Right ventricle myocardium superior (tissue), 1 donor: ENCODE data around the gene CPD. TPM values are rescaled to one million over a fixed set of nuclear protein-coding genes. Genes with fewer than 3 reads are reported as not detected.
A peak's percentile ranks its signal among the peaks of the same experiment; 100 is the strongest.

Experiments
- ATAC-seq: fragments of 200-7000 bp; cut with Tn5 transposase; one replicate; pipeline ENCODE4 v1.9.1; 2020; ENCODE audit warnings: mild to moderate bottlenecking; ENCODE audit not compliant: poor library complexity
- DNase-seq: peaks from one replicate; pipeline ENCODE4 v3.0.0-alpha.2; 2020
- intact Hi-C: fragments of 100-400 bp; cut with DNase I; formaldehyde crosslinking; loops from one replicate; pipeline ENCODE4 v1.11.2; 2022
- total RNA-seq: library from RNA; stranded (reverse); fragmentation: NEBNext Ultra II Directional; extraction: Animal tissue kit (Norgen Biotek cat#: 25700); gene quantifications from one replicate; pipeline ENCODE4 v1.2.1, GENCODE V29; 2021
- donor health status: DM: no; HTN: yes; CAD: no; lungs with severe emphysema.

The CPD gene
- total RNA-seq, 1 donor from 2014 or later = 16.1 TPM

GRCh38 chr17:30378241-30378824 lies 394 bp upstream of the CPD start:
- ATAC-seq (peak; percentile 31), DNase-seq (no peak)
- intact Hi-C loops = loop anchor here (5.0 kb wide), 1 partner anchor 36 kb away; no protein-coding TSS in a partner anchor

DNA sequence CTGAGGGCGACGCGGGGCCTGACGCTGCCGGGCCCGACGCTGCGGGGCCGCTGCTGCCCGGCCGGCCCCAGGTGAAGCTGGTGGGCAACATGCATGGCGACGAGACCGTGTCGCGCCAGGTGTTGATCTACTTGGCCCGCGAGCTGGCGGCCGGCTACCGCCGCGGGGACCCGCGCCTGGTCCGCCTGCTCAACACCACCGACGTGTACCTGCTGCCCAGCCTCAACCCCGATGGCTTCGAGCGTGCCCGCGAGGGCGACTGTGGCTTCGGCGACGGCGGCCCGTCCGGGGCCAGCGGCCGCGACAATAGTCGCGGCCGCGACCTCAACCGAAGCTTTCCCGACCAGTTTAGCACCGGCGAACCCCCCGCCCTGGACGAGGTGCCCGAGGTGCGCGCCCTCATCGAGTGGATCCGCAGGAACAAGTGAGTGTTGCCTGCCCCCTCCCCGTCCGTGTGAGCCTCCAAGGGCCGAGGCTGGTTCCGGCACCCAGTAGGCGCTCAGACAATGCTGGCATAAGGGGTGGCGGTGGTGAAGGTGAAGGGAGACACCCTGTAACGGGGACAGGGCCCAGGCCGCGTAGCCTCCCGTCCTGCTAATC lies 676 bp downstream of the CPD start:
- DNase-seq (peak; percentile 50), ATAC-seq (peak; percentile 17)
- intact Hi-C loops = loop anchor here (5.0 kb wide), 1 partner anchor 37 kb away; no protein-coding TSS in a partner anchor

DNA sequence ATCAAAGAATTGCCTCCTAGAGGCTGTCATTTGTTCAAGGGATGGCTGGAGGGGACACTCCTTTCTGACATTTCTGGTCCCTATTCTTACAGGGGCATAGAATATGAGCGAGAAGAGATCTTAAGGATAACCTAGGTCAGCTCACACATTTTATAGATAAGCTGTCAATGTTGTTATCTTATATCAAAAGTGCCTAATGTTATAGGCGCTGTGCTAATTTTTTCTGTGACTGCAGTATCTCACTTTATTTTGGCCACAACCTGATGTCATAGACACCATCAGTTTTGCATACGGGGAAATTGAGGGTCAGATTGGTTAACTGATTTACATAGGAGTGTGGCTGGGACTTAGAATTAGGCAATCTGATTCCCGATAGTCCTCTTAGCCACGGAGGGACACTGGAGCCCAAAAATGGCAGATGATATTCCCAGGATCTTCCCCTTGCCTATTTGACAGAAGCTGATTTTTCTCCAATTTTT lies 1.2 kb downstream of the CPD start:
- DNase-seq = no peak
- no peak for ATAC-seq
- intact Hi-C loops = loop anchor here (5.0 kb wide), 1 partner anchor 38 kb away; no protein-coding TSS in a partner anchor

GRCh38 chr17:30380643-30381339 lies 2.1 kb downstream of the CPD start:
- no peak for DNase-seq
- intact Hi-C loops = no loop called here
- ATAC-seq = no peak

GRCh38 chr17:30381340-30381659 lies 2.6 kb downstream of the CPD start:
- DNase-seq = no peak
- ATAC-seq = no peak
- intact Hi-C loops = no loop called here

DNA sequence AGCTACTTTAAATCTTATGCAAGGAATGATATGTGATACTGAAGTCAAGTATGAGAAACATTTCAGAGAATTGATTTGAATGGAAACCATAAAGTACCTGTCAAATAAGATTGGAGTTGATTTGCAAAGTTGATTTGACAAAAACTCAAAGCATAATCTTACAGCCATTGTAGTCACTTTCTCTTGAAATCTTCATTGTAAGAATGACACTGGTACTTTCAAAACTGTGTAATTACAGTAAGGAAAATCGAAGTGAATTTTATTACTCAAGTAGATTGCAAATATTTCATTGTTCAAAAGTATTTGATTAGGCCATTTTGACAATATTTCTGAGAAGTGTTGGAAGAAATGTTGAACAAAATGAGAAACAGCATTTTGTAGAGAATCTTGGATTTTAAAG lies 3.6 kb downstream of the CPD start:
- ATAC-seq (no peak), DNase-seq (no peak)
- intact Hi-C loops = no loop called here

- DNase-seq (no peak), ATAC-seq (no peak)
- intact Hi-C loops = no loop called here
Measured at GRCh38 chr17:30388321-30389179, 9.8 kb downstream of the CPD start.

GRCh38 chr17:30389756-30390300 lies 11.1 kb downstream of the CPD start:
- ATAC-seq (no peak), DNase-seq (no peak)
- intact Hi-C loops = no loop called here

GRCh38 chr17:30391534-30391933 lies 12.8 kb downstream of the CPD start:
- intact Hi-C loops = no loop called here
- no peak for ATAC-seq
- no peak for DNase-seq

DNA sequence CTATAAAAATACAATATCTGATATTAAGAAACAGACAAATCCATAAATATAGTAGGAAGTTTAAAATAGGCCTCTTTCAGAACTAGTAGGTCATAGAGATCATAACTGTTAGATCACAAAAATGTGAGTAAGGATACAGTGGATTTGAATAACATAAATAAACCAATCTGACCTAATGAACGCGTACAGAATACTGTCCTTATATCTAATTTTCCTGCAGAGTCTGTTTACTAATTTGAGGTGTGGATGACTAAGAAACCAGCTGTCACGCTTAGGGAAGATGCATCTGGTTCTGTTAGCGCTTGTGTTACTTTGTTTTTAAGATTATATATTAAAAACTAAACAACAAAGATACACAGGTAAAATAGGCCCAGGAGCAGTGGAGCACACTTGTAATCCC lies 14.8 kb downstream of the CPD start:
- DNase-seq (no peak), ATAC-seq (no peak)
- intact Hi-C loops = no loop called here

GRCh38 chr17:30393911-30394867 lies 15.5 kb downstream of the CPD start:
- intact Hi-C loops = no loop called here
- DNase-seq (no peak), ATAC-seq (no peak)

- DNase-seq (no peak), ATAC-seq (no peak)
- intact Hi-C loops = no loop called here
Measured at GRCh38 chr17:30395398-30396022, 16.8 kb downstream of the CPD start.

- intact Hi-C loops = no loop called here
- no peak for ATAC-seq
- DNase-seq = no peak
Measured at GRCh38 chr17:30396129-30396528, 17.4 kb downstream of the CPD start.

GRCh38 chr17:30396612-30397011 lies 17.9 kb downstream of the CPD start:
- no peak for ATAC-seq
- intact Hi-C loops = no loop called here
- no peak for DNase-seq

- DNase-seq (no peak), ATAC-seq (no peak)
- intact Hi-C loops = no loop called here
Measured at GRCh38 chr17:30398328-30399041, 19.8 kb downstream of the CPD start.

DNA sequence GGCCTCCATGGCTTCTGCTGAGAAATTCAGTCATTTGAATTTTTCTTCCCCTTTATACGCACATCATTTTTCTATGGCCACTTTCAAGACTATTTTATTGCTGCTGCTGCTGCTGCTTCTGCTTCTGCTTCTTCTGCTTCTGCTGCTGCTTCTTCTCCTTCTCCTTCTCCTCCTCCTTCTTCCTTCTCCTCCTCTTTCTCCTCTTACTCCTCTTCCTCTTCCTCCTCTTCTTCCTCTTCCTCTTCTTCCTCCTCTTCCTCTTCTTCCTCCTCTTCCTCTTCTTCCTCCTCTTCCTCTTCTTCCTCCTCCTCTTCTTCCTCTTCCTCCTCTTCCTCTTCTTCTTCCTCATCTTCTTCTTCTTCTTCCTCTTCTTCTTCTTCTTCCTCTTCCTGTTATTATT lies 22.4 kb downstream of the CPD start:
- intact Hi-C loops = no loop called here
- ATAC-seq = no peak
- DNase-seq = no peak

- no peak for DNase-seq
- intact Hi-C loops = no loop called here
- ATAC-seq = no peak
Measured at GRCh38 chr17:30405161-30405560, 26.4 kb downstream of the CPD start.
